GM19193 (cell line): ENCODE measurements around the gene NFE2L1.

ENCODE experiments used
- POLR2A ChIP-seq: IDR thresholded peaks from 4 replicates; pipeline ENCODE4 v1.6.1; 2011; ENCODE audit not compliant: insufficient read depth, insufficient read length; ENCODE audit errors: extremely low read depth

NFE2L1 gene

DNA sequence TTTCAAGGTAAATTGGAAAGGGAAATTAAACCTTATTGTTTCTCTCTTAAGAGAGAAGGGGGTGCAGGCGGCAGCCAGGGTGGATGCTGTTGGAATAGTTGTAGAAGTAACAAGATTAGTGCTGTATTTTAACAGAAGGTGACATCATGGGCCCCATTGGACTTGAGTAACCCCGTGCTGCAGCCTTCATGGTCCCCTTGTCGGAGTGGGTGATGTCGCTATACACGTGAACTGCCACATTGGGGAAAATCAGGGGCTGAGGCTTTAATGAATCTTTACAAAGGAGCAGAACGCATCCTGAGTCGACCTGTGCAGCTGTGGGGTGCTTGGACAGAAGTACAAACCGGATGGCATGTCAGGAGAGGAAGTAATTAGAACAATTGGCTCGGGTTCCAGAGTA is 62.6 kb downstream of the NFE2L1 start:
- TF ChIP-seq POLR2A: no peak
